Omental fat pad (tissue), 4 donors: ENCODE measurements around the gene HDAC9. TPM values are rescaled to one million over a fixed set of nuclear protein-coding genes. Genes with fewer than 3 reads are reported as not detected.

Experiments used
- ATAC-seq: fragments of 150-250 bp; one replicate; pipeline ENCODE4 v1.9.1; 2016; ENCODE audit warnings: mild to moderate bottlenecking, moderate library complexity; ENCODE audit not compliant: low FRiP score
- DNase-seq: peaks from one replicate; pipeline ENCODE4 v3.0.0-alpha.2; 2019; ENCODE audit warnings: low spot score
- total RNA-seq, 4 donors: library from RNA; depleted of rRNA; stranded (reverse); fragments of >200 nt; gene quantifications; one replicate each; pipeline ENCODE4 v1.1.0, GENCODE V29; 2016
- TF ChIP-seq, protein P1 (sequence below), 3 donors: fragments of 450-650 bp; IDR thresholded peaks; one replicate each; pipeline ENCODE4 v1.5.1; 2016 to 2017; ENCODE audit warnings: antibody characterized with exemption in 3 of 3, mild to moderate bottlenecking in 3 of 3, moderate library complexity in 2 of 3

The HDAC9 gene
- total RNA-seq, 4 donors from 2014 or later: 15.6 to 51.5 (median 24.1) TPM

DNA sequence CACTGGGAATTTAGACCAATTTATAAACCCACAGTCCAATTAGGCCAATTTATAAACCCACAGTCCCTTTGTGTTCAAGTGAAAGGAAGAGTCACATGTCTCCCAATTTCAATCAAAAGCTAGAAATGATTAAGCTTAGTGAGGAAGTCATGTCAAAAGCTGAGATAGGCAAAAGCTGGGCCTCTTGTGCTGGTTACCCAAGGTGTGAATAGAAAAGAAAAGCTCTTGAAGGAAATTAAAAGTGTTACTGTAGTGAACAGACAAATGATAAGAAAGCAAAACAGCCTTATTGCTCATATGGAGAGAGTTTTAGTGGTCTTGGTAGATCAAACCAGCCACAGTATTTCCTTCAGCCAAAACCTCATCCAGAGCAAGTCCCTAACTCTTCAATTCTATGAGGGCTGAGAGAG is 245.0 kb downstream of the HDAC9 start:
- no peak for DNase-seq
- no peak for ATAC-seq
- TF ChIP-seq, protein P1, sequence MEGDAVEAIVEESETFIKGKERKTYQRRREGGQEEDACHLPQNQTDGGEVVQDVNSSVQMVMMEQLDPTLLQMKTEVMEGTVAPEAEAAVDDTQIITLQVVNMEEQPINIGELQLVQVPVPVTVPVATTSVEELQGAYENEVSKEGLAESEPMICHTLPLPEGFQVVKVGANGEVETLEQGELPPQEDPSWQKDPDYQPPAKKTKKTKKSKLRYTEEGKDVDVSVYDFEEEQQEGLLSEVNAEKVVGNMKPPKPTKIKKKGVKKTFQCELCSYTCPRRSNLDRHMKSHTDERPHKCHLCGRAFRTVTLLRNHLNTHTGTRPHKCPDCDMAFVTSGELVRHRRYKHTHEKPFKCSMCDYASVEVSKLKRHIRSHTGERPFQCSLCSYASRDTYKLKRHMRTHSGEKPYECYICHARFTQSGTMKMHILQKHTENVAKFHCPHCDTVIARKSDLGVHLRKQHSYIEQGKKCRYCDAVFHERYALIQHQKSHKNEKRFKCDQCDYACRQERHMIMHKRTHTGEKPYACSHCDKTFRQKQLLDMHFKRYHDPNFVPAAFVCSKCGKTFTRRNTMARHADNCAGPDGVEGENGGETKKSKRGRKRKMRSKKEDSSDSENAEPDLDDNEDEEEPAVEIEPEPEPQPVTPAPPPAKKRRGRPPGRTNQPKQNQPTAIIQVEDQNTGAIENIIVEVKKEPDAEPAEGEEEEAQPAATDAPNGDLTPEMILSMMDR (IDR thresholded peaks at IDR 0.05): no peak

DNA sequence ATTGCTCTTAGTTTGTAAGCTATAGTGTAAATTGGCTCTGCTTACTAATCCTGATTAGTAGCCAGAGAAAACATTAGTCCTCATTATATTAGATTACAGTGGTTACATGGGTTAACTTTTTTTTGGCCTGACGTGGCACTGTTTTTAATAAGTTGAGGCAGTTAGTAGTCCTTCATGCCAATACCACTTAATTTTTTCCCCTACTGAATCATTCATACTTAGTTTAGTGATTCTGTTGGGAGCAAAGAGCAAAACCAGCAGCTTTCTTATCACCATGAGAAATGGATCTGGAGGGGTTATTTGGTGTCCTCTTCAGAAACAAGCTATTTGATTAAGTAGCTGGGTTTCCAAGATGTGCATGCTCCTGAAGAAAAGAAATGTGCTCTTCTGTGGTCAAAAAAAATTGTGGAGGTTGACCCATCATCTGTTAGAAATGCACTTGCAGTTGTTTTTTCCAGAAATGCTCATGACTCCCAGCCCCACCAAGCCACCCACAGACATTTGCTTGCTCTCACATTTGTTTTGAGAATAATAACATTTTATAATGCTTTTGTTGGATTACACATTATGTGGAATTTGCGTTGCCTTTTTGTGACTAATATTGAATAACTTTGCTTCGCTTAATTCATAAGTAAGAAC is 258.5 kb downstream of the HDAC9 start:
- DNase-seq: no peak
- TF ChIP-seq, protein P1 (IDR thresholded peaks at IDR 0.05): no peak
- ATAC-seq: peak; percentile 52

DNA sequence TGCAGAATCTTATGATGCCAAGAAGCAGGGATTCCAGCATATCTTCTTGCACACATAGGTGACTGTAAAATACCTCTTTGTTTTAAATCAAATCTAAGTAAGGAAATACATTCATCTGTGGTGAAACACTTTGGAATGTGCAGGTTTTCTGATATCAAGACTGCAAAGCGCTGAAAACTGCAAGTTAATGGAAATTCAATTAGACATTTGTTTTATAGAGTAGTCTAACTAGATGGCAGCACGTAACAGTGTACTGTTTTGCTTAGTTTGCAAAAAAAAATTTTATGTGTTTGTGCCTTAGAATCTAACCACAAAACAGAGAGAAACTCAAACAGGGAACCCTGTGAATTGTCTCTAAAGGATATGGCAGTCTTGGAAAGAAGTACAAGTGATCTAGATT is 259.2 kb downstream of the HDAC9 start:
- DNase-seq: no peak

DNA sequence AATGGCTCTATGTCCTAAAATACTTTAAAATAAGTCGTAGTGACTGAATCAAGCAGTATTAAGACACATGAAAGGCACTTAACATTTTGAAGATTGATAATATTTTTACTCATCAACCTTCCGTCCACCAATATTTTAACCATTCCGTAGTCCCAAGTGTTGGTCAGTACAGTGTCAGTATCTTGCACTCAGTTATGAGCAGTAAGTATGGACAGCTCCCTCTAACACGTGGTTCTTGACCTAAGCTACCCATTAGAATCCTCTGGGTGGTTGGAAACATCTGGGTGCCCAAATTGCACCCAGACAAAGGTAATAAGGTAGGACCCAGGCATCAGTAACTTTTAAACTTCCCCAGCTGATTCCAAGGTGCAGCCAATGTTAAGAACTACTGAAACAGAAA is 260.2 kb downstream of the HDAC9 start:
- TF ChIP-seq, protein P1 (IDR thresholded peaks at IDR 0.05): no peak
- DNase-seq (no peak), ATAC-seq (no peak)

More for the DNA sequence above, 259.2 kb downstream of the HDAC9 start:
- TF ChIP-seq, protein P1 (IDR thresholded peaks at IDR 0.05): no peak
- ATAC-seq: no peak

DNA sequence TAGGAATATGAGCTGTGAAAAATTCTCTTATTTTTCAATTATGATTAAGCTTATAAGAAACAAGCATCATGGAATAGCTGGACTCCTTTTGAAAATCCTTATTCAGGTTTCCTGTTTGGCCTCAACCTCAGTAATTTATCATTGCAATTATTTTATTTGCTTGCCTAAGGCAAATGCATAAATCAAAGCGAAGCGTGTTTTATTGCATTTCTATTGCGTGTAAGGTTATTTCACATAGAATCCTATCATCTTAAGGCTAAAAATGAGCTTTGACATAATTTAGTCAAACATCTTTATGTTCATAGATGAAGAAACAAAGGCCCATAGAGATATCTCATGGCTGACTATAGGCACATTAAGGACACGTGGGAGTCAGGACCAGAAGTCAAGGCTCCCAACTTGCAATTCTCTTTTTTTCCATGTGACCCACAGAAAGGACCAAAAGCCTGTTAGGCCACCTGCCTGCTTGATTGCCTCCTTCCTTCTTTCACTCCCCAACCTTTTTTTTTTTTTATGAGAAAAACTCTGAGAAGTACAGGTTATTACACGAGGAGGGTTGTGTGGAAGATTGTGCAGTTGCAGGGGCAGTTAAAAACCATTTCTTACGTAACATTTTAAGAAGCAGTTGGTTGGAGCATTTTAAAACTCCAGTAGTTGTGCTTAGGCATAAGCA is 261.0 kb downstream of the HDAC9 start:
- DNase-seq (no peak), ATAC-seq (no peak)
- TF ChIP-seq, protein P1 (IDR thresholded peaks at IDR 0.05): no peak

DNA sequence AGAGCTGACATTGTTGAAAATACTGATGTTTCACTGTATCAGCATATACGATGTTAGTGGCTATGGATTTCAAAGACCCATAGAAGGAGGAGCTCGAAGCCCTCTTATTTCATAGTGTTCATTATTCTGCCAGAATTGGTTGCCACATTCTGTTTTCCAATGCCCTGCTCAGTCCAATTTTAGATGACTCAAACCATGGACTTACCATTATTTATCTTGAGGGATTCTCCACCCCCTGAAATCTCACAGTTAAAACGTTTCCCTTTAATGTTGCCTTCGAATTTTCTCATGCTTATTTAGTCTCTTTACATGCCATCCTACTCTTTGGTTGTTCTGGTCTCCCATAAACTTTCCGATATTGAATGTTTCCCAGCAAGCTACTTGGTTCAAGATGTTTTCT is 264.5 kb downstream of the HDAC9 start:
- TF ChIP-seq, protein P1 (IDR thresholded peaks at IDR 0.05): no peak
- DNase-seq (no peak), ATAC-seq (no peak)
